Glomerular visceral epithelial cell (primary cell): ENCODE measurements around the gene NIPBL.
"Not testable (repeated sequence)": the region's sequence is repeated elsewhere in the genome, so short reads cannot be mapped to it uniquely, and the experiment has no call there.

Experiments
- DNase-seq: peaks from one replicate; pipeline ENCODE4 v3.0.0-alpha.2; 2016; ENCODE audit errors: extremely low spot score

Gene NIPBL

DNA sequence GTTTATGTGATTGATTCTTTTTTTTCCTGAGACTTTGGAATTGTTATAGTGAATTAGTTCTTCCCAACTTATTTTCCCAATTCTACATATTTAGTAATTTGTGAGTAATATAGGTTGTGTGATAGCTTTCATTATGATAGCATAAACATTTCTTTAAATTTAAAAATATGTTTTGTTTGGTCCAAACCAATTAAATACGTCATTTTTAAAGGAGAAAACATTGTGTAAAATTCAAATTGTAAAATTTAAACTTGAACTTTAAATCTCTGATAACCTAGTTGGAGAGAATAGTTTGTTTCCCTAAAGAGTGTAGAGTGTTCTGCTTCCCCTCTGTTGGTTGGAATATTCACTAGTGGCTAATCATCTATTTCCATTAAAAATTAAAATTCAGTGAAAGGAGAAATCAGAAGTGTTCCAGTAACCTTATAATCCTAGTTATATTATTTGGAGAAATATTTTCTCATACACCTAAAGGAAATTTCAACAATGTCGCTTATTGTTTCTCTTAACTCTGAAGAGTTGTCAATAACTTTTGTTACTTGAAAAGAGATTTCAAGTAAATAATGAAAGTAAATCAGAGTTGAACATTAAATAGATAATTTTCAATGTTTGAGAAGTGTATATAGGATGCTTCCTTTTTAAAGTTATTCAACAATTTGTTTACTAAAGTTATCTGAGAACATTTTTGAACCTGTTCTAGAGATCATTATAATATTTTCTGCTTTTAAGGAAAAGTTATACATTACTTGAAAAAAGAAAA, 2.9 kb downstream of the NIPBL start:
- DNase-seq = no peak

DNA sequence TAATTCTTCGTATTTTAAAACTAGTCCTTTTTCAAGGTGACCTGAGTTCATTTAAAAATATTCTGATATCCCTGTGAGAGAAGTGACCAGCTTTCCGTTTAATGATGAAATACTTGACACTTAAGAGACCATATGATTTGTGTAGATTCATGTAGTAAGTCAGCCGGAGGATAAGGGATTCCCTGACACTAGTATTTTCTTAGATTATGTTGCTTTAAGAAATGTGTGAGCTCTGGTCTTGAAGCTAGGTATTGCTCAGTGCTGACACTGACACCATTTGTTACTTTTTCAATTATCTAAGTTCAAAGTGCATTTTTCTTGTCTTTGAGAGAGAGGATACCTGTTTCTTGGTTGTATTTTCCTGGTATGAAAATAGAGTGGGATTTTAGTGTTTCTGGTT, 4.2 kb downstream of the NIPBL start:
- no peak for DNase-seq

DNA sequence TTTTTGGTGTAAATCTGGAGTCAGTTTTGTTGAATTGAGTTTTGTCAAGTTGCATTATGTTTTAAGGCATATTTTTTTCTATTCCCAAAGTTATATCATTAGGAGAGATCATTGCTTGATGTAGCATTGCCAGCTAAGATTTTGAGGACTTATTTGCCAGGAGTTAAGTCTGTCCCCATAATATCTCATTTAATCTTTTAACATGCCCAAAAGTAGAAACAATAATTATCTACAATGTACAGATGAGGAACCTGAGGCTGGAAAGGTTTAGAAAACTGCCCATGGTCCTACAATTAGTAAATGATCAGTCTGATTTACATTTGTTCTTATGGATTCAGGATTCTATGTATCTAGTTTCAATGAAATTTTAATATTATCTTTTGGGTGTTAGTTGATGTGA, 4.7 kb downstream of the NIPBL start:
- no peak for DNase-seq

GRCh38 chr5:36881807-36882206, 5.2 kb downstream of the NIPBL start:
- DNase-seq = no peak

DNA sequence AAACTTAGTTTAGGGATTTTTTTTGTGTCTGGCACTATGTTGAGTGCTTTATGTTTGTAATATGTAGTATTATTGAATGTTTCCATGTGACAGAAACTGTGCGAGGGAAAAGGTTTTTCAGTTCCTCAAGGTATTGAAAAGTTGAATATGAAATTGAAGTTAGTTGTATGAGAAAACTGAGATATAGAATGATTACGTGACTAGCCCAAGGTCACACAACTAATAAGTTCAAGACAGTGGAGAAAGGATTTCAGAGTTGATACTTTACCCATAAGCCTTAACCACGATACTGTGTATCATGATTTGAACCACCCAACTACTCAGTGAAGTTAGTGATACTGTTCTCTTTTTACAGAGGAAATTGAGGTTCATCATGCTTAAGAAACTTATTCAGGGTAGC, 5.7 kb downstream of the NIPBL start:
- DNase-seq = no peak

- no peak for DNase-seq
Measured at GRCh38 chr5:36883894-36884462, 7.4 kb downstream of the NIPBL start.

GRCh38 chr5:36885149-36885548, 8.6 kb downstream of the NIPBL start:
- no peak for DNase-seq

DNA sequence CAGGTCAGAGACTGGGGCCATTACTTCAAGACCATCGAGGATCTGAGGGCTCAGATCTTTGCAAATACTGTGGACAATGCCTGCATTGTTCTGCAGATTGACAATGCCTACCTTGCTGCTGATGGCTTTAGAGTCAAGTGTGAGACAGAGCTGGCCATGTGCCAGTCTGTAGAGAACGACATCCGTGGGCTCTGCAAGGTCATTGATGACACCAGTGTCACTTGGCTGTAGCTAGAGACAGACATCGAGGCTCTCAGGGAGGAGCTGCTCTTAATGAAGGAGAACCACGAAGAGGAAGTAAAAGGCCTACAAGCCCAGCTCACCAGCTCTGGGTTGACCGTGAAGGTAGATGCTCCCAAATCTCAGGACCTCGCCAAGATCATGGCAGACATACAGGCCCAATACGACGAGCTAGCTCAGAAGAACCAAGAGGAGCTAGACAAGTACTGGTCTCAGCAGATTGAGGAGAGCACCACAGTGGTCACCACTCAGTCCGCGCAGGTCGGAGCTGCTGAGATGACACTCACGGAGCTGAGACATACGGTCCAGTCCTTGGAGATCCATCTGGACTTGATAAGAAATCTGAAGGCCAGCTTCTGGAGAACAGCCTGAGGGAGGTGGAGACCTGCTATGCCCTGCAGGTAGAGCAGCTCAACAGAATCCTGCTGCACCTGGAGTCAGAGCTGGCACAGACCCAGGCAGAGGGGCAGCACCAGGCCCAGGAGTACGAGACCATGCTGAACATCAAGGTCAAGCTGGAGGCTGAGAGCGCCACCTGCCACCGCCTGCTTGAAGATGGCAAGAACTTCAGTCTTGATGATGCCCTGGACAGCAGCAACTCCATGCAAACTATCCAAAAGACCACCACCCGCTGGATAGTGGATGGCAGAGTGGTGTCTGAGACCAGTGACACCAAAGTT, 9.3 kb downstream of the NIPBL start:
- DNase-seq = no peak

GRCh38 chr5:36886791-36887190, 10.2 kb downstream of the NIPBL start:
- no peak for DNase-seq

DNA sequence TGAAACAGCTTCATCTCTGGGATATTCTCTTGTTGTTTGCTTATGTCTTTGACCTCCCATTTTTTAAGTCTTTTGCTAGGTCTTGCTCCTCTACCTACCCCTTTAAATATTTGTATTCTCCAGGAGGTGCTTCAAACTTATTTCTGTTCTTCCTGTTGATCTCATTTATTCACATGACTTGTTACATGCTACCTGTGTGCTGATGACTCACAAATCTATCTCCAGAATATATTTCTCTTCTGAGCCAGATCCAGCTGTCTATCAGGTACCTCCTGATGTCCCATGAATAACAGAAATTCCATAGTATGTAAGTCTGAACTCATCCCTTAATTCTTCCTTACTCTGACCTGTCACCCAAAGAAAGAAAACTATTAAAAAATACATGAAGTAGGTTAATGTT, 11.0 kb downstream of the NIPBL start:
- no peak for DNase-seq

DNA sequence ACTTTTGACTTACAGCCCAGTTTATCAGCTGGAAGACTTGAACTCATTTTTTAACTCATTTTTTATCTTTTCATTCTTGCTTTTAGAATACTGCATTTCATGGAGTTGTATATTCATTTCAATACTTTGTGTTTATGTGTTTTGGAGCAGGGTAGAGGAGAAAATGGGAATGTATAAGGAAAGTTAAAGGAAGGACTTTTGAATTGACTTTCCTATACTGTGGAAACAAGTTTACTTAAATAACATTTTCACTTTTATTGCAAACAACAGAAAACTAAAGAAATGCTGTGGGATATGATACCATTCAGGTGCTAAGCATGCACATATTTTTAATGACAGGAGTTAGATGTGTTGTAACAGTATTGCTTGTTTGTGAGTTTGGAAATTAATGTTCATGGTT, 11.7 kb downstream of the NIPBL start:
- no peak for DNase-seq

DNA sequence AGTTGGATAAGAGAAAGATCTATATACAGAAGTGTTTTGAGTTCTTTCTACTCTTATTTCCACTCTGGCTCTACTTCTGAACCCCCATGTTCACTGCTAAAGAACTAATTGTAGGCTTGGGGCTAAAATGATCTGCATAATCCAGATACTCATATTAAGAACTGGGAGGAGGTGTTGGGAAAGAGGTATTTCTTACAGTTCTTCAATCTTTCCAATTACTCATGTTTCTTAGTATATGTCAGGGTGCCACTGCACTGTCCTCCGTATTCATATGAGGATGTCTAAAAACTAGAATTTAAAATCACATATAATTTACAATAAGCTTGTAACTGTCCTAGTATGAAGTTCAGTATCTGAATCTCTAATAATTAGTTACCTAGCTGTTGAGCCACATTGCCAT, 12.7 kb downstream of the NIPBL start:
- no peak for DNase-seq

GRCh38 chr5:36891266-36891665, 14.7 kb downstream of the NIPBL start:
- DNase-seq = no peak

DNA sequence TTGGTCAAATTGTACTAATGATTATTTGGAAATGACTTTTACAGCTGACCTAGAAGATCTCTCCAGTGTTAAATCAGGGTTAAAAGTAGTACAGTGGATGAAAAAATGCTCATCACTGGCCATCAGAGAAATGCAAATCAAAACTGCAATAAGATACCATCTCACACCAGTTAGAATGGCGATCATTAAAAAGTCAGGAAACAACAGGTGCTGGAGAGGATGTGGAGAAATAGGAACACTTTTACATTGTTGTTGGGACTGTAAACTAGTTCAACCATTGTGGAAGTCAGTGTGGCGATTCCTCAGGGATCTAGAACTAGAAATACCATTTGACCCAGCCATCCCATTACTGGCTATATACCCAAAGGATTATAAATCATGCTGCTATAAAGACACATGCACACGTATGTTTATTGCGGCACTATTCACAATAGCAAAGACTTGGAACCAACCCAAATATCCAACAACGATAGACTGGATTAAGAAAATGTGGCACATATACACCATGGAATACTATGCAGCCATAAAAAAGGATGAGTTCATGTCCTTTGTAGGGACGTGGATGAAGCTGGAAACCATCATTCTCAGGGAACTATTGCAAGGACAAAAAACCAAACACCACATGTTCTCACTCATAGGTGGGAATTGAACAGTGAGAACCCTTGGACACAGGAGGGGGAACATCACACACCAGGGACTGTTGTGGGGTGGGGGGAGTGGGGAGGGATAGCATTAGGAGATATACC, 15.7 kb downstream of the NIPBL start:
- not testable (repeated sequence) for DNase-seq

- DNase-seq = no peak
Measured at GRCh38 chr5:36894954-36895353, 18.4 kb downstream of the NIPBL start.

DNA sequence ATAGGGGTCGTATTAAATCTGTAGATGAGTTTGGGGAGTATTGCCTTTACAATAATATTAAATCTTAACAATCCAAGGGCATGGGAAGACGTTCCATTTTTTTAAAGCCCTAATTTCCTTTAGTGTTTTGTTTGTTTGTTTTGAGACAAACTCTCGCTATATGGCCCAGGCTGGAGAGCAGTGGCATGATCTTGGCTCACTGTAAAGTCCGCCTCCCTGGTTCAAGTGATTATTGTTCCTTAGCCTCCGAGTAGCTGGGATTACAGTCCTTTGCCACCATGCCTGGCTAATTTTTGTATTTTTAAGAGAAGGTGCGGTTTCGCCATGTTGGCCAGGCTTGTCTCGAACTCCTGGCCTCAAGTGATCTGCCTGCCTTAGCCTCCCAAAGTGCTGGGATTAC, 19.9 kb downstream of the NIPBL start:
- DNase-seq = no peak

GRCh38 chr5:36897616-36898015, 21.0 kb downstream of the NIPBL start:
- no peak for DNase-seq

GRCh38 chr5:36899860-36900259, 23.3 kb downstream of the NIPBL start:
- DNase-seq = no peak

- no peak for DNase-seq
Measured at GRCh38 chr5:36900283-36900682, 23.7 kb downstream of the NIPBL start.

GRCh38 chr5:36901077-36901476, 24.5 kb downstream of the NIPBL start:
- DNase-seq = not testable (repeated sequence)

DNA sequence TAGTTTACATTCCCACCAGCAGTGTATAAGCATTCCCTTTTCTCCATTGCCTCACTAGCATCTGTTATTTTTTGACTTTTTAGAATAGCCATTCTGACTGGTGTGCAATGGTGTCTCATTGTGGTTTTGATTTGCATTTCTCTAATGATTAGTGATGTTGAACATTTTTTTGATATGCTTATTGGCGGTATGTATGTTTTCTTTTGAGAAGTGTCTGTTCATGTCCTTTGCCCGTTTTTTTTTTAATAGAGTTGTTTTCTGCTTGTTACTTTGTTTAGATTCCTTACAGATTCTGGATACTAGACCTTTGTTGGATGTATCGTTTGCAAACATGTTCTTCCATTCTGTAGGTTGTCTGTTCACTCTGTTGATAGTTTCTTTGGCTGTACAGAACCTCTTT, 25.3 kb downstream of the NIPBL start:
- no peak for DNase-seq

DNA sequence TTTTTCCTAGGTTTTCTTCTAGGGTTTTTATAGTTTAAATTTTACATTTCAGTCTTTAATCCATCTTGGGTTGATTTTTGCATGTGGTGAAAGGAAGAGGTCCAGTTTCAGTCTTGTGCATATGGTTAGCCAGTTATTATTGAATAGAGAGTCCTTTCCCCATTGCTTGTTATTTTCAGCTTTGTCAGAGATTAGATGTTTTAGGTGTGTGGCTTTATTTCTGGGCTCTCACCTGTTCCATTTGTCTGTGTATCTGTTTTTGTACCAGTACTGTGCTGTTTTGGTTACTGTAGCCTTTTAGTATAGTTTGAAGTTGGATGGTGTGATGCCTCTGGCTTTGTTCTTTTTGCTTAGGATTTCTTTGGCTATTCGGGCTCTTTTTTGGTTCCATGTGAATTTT, 25.8 kb downstream of the NIPBL start:
- no peak for DNase-seq
